CD4-positive, alpha-beta T cell treated with Interleukin-4 for 1 hour (primary cell): Measurements from ENCODE around the gene MEF2A.

ENCODE experiments used
- DNase-seq, 2 donors: peaks; one replicate each; pipeline ENCODE4 v3.0.0-alpha.2; 2020 to 2022

Gene MEF2A

GRCh38 chr15:99707473-99708270 is 141.9 kb downstream of the MEF2A start:
- peak in 1 of 2 donors; percentile 25 for DNase-seq

DNA sequence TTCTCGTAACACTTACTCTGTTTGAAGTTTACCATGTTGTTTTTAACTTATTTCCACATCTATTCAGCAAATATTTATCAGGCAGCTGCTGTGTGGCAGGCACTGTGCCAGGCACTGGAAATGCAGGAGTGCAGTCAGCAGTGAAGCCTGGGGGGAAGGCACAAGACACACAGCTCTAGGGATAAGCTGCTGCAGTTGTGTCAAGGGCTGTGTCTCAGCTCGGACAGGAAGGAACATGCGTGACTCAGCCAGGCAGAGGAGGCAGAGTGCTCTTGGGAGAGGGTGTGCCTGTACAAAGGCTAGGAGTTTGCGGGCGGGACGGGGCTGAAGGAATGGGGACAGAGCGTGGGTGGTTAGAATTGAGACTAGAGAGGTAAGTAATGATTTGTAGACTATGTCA is 142.8 kb downstream of the MEF2A start:
- no peak for DNase-seq

- no peak for DNase-seq
These were observed 143.6 kb downstream of the MEF2A start for GRCh38 chr15:99709243-99709986.

DNA sequence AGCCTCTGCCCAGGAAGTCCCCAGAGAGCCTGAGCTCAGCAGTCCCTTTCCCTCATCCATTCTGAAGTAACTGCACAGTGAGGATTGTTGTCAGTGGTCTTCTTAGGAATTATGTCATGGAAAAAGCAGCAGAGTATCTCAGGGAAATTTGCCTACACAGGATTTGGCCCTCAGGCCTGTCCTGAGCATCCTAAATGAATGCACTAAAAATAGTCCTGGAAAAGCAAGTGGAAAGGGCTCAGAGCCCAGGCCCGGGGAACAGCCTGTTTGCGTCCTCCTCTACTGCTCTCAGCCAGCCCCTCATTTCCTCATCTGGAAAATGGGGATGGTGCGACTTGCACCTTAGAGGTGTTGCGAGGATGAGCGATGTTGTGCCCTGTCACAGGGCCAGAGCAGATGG is 145.8 kb downstream of the MEF2A start:
- no peak for DNase-seq

- DNase-seq = no peak
These were observed 146.6 kb downstream of the MEF2A start for GRCh38 chr15:99712415-99712814.

- DNase-seq = no peak
These were observed 150.8 kb downstream of the MEF2A start for GRCh38 chr15:99716540-99717095.

- DNase-seq = no peak
These were observed 151.6 kb downstream of the MEF2A start for GRCh38 chr15:99717161-99718009.

DNA sequence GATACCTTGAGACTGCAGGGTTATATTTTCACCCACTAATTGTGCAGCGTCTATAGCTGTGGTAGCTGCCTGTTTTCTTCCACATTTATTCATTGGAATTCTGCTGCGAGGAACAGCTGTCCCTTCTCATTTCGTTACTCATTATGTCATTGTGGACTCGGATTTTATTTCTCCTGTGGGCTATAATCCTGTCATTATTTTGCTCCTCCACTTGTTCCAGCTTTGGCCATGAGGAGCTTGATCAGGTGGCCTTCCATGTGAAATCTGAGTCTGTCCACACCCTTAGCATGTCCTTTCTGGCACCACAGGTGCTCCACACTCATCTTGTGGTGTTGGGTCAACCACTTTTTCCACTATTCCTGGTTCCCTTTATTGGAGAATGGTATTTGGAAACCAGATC is 152.6 kb downstream of the MEF2A start:
- DNase-seq = no peak

GRCh38 chr15:99719096-99719541 is 153.3 kb downstream of the MEF2A start:
- no peak for DNase-seq

- DNase-seq = no peak
These were observed 154.7 kb downstream of the MEF2A start for GRCh38 chr15:99720533-99720932.

- DNase-seq = no peak
These were observed 155.5 kb downstream of the MEF2A start for GRCh38 chr15:99721104-99721778.

GRCh38 chr15:99721896-99722295 is 156.1 kb downstream of the MEF2A start:
- DNase-seq = no peak

- no peak for DNase-seq
These were observed 156.6 kb downstream of the MEF2A start for GRCh38 chr15:99722406-99722805.

DNA sequence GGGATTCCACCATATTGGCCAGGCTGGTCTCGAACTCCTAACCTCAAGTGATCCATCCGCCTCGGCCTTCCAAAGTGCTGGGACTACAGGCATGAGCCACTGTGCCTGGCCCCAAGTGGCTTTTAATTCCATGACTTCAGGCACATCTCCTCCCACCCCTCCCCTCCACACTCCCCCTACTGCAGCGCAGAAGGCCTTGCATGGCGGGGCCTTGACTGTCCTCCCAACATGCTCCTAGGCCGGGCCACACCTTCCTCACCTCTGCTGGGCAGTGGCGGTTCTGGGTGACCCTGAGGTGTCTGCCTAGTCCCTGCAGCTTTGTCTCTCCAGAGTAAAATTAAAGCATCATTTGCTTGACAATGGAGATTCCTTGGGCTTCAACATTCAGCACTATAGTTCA is 160.5 kb downstream of the MEF2A start:
- no peak for DNase-seq

- no peak for DNase-seq
These were observed 161.5 kb downstream of the MEF2A start for GRCh38 chr15:99727330-99727729.

- DNase-seq = no peak
These were observed 161.9 kb downstream of the MEF2A start for GRCh38 chr15:99727733-99728132.

DNA sequence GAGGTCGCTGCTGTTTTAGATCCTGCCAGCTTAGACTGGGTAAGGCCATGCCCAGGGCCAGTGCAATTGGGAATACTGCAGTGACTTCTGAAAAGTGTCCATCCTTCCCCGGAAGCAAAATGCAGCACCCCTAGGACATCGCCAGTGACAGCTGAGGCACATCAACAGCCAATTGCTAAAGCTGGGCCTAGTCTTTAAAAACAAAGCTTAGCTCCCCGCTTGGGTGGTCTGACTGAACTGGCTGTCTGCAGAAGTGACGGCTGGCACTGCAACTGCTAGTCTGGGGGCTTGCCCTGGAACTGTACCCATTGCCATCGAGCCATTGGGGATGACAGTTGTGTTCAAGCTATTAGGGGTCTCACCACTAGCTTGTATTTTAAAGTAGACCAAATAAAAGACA is 163.1 kb downstream of the MEF2A start:
- DNase-seq = no peak

GRCh38 chr15:99729327-99729726 is 163.5 kb downstream of the MEF2A start:
- DNase-seq = no peak

DNA sequence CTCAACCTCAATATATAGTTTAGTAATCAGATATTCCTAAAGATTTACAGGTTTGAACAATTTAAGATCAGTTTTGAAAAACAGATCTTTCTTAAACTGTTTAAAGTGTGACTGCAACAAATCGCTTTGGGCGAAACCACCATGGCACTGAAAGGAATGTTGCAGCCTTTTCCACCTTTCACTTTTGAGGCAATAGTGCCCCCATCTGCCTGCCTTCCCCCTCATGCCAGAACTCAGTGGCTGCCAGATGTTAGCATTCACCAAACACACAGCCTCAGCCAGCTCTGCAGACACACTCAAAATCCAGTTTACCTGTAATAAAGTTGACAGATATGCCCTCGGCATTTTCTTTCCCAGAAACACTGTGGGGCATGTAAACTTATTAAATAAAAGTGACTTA is 164.1 kb downstream of the MEF2A start:
- peak in 1 of 2 donors; percentile 27 for DNase-seq

GRCh38 chr15:99731336-99732123 is 165.7 kb downstream of the MEF2A start:
- DNase-seq = no peak

DNA sequence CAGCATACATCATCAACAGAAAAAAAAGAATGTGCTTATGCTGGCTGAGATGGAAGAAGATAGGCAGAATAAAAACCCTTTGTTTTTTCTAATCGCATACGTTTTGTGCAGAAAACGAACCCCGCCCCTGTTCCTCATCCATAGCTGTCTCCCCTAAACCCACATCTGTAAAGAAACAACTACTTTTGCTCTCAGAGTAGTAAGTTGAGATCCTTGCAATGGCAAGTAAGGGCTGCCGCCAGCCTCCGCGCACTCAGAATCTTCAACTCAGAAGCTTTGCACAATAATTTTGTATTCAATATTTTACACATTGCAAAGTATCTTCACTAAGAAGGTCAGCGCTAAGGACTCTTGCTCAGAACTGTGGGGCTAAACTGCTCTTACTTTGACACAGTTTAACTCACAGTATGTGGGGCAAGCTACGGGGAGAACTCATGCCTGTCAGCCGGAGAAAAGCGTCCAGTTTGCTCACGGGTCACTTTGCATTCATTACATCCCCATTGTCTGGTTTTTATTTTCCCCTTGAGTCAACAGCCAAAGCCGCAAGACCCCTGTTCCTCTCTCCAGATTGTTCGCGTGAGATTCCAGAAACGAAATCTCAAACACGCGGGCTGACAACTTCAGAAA is 166.5 kb downstream of the MEF2A start:
- no peak for DNase-seq
